HG03378 (cell line): Measurements from ENCODE around the gene GINS2.

Experiments used
- ATAC-seq: cut with Tn5 transposase; IDR thresholded peaks from one replicate; pipeline ENCODE4 v1.9.1; 2021; ENCODE audit warnings: mild to moderate bottlenecking, moderate library complexity; ENCODE audit not compliant: unreplicated experiment

GINS2 gene

GRCh38 chr16:85688586-85689284, at the start of gene GINS2:
GINS2 (minus strand) TSS chr16:85688954; CDS start chr16:85688898, 56 bp downstream.
- peak; percentile 65 for ATAC-seq

DNA sequence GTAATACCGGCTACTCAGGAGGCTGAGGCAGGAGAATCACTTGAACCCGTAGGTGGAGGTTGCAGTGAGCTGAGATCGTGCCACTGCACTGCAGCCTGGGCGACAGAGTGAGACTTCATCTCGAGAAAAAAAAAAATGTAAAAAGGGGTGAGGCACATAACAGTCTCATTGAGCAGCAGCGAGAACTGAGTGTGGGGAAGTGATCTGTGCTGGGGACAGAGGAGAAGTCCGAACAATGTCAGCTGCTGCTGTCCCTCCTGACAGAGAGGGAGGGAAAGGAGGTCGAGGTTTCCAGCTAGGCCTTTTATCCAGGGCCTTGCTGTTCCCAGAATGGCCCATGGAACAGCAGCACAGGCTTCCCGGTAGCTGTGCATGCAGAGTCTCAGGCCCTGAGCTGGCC, 48.2 kb upstream of the GINS2 start:
- no peak for ATAC-seq

GRCh38 chr16:85735946-85736345, 47.2 kb upstream of the GINS2 start:
- ATAC-seq = no peak

DNA sequence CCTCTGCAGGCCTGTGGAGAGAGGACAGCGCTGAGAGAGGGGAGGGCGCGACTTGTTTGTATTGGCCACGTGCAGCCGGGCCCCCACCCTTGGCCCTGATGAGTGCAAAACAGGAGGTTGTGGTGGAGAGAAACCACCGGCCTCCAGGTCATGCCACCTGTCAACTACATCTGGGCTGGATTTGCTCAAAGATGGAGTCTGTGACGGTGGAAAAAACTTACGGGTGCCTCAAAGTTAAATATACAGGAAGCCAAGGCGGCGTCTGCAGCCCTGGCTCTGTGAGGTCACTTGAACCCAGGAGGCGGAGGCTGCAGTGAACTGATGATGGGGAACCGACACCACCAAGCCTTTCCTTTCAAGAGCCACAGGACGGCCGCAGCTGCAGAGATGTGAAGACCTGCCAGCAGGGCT, 46.5 kb upstream of the GINS2 start:
- peak; percentile 79 for ATAC-seq

DNA sequence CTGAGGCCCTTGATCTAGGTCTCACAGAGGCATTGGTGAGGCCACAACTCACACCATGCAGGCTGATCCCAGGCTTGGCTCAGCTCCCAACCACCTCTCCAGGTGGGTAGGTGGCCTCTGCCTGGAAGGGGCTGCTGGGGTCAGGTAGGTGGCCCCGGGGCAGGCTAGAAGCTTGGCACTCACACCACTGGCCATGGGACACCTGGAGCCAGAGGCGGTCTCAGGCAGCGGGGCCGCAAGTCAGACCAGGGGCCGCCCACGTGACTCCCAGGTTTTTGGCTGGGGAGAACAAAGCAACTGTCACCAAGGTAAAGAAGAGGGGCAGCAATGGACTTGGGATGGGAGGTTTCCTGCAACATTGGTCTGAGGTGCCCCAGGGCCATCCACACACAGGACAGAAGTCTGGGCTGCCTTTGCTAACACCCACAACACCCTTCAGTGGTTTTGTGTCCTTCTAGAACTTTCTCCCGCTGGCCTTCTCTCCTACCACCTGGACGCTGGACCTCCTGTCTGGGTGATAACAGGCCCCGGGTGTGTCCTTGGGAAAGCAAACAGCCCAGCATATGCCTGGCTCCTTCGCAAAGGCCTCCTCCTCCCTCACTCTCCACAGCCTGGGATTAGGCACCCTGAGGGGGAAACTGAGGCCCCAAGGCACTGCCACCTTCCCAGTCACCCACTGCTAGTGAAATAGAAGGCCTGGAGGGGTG, 45.7 kb upstream of the GINS2 start:
- no peak for ATAC-seq

DNA sequence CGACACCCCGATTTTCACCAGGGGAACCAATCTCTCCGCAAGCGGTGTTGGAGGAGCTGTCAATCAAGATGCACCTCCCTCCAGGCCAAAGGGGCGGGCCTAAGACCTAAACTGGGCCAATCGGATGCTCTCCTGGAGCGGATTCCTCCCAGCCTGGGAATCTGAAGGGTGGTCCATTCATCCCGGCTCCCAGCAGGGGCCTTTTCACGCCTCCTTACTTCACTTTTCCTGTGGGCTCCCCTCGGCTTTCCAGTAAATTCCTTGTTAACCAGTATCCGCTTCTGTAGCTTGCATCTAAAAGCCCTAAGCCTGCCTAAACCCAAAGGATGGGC, 45.1 kb upstream of the GINS2 start:
- no peak for ATAC-seq

- ATAC-seq = no peak
These were observed 44.5 kb upstream of the GINS2 start for GRCh38 chr16:85733155-85733838.

DNA sequence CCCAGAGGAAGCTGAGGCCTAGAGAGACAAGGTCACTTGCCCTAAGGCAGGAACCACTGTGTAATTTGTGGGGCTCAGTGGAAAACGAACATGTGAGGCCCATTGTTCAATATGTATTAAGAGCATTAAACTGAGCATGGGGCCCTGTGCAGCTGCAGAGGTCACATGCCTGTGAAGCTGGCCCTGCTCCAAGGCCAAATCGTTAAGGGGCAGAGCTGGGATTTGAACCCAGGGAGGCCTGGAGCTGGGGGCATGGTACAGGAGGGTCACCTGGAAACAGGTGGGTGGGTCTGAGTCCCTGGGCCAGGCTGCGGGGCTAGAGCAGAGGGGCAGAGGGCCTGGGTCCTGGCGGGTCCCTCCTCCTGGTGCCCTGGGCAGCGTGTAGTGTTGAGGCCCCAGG, 42.4 kb upstream of the GINS2 start:
- no peak for ATAC-seq

- no peak for ATAC-seq
These were observed 41.4 kb upstream of the GINS2 start for GRCh38 chr16:85730186-85730465.

DNA sequence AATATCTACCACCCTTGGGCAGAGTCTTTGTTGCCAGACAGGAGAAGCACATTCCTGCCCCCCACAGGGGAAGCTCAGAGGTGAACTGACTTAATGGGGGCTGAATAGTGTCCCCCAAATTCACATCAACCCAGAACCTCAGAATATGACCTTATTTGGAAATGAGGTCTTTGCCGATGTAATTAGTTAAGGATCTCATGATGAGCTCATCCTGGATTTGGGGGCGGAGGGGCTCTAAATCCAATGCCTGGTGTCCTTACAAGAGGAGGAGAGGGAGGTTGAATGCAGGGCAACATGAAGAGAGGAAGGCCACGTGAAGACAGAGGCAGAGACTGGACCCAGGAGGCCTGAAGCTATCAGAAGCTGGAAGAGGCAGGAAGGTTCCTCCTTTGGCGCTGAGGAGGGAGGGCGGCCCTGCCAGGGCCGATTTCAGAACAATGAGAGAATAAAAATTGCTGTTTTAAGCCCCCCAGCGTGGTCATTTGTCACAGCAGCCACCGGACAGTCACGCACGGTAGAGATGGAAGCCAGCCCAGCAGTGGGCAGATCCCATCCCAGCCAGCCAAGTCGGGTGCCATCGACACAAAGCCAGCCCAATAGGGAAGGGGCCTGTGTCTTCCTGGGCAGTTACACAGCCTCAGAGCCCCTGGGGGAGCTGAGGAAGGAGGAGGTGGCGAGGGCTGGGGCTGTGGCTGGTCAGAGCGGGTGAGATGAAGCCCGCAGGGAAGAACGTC, 40.9 kb upstream of the GINS2 start:
- ATAC-seq = no peak

- ATAC-seq = no peak
These were observed 40.1 kb upstream of the GINS2 start for GRCh38 chr16:85728879-85729278.

DNA sequence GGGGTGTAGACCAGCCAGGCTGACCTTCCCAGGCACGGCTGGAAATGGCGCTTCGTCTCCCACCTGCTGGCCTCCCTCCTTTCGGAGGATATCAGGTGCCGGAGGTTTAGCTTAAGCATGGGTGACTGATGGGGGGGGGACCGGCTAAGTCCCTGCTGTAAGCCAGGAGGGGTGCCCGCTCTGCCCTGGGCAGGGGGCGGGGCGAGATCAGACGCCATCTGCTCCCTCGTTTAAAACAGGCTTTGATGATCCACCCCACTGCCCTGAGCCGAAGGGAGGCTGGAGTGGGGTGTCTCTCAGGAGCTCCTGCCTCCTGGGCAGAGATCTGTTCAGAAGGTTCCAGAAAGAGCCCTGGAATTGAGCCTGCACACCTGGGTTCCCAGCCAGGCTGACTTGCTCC, 36.2 kb upstream of the GINS2 start:
- ATAC-seq = no peak

- no peak for ATAC-seq
These were observed 35.5 kb upstream of the GINS2 start for GRCh38 chr16:85724126-85724879.

GRCh38 chr16:85722128-85722893, 33.6 kb upstream of the GINS2 start:
- ATAC-seq = no peak

GRCh38 chr16:85720302-85720637, 31.5 kb upstream of the GINS2 start:
- no peak for ATAC-seq

DNA sequence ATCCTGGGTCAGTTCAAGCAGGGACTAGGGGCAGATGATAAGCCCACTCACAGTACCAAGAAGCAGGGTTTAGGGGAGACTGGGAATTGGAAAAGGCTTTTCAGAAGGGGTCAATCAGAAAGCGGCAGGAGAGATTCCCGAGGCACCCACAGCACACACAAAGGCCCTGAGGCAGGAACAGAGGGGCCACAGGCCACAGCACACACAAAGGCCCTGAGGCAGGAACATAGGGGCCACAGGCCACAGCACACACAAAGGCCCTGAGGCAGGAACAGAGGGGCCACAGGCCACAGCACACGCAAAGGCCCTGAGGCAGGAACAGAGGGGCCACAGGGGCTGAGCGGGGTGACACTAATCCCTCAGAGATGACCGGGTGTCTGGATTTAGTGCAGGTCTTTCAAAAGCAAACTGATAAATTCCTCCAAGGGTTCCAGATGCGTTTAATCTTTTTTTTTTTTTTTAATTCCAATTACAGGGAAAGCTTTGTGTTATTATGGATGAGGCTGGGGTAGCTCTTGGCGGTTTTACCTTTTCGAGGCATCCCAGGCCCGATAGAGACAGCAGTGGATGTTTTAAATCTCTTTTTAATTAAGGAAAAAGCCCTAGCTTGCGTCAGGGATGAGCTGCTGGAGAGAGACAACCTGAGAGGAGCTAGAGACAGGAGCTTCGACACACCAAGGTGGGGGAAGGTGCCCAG, 31.0 kb upstream of the GINS2 start:
- no peak for ATAC-seq

GRCh38 chr16:85718682-85719081, 29.9 kb upstream of the GINS2 start:
- ATAC-seq = no peak

DNA sequence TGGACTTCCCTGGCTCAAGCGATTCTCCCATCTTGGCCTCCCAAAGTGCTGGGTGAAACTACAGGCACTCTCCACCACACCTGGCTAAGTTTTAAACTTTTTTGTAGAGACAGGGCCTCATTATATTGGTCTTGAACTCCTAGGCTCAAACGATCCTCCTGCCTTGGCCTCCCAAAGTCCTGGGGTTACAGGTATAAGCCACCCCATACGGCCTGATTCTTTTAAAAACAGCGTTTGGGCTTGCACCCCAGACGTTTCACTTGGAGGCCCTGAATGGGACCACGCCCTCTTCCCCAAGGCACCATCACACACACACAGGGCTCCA, 29.4 kb upstream of the GINS2 start:
- no peak for ATAC-seq

GRCh38 chr16:85717393-85718152, 28.8 kb upstream of the GINS2 start:
- ATAC-seq = no peak
